ENCODE data around the gene HSPA12B.

Gene HSPA12B

GRCh38 chr20:3748073-3748472, 15.6 kb downstream of the HSPA12B start:
- DNase-seq (ENCODE audit: low spot score), result no peak
- ChIA-PET POLR2A (ENCODE audit: low non-redundant PET) (interaction anchor here (0.7 kb wide), 1 partner anchor 19 kb away, joined by 3 read pairs; the partner anchor contains the start of gene ADISSP), CTCF (interaction anchor here (0.7 to 2.0 kb wide), 3 partner anchors 38 to 71 kb away, joined by 4 to 11 read pairs (median 5); no protein-coding TSS in a partner anchor)
- no peak overlapping the region for H3K27ac ChIP-seq
- TF ChIP-seq CTCF (conservative IDR thresholded peaks at IDR 0.05; ENCODE audit: low read depth), result no peak

GRCh38 chr20:3749087-3749688, 16.7 kb downstream of the HSPA12B start:
- CTCF ChIA-PET, result interaction anchor here (0.6 to 2.0 kb wide), 7 partner anchors 10 to 72 kb away, joined by 3 to 11 read pairs (median 4); partner anchors contain the start of genes ADISSP and AP5S1
- no peak overlapping the region for H3K27ac ChIP-seq
- TF ChIP-seq CTCF (conservative IDR thresholded peaks at IDR 0.05; ENCODE audit: low read depth), result no peak
- POLR2A ChIA-PET (ENCODE audit: low non-redundant PET), result no interaction called here
- DNase-seq (ENCODE audit: low spot score), result no peak

- ChIA-PET CTCF (interaction anchor here (0.6 to 2.0 kb wide), 8 partner anchors 9 to 272 kb away, joined by 3 to 11 read pairs (median 4); partner anchors contain the start of genes ADISSP and AP5S1), POLR2A (ENCODE audit: low non-redundant PET) (no interaction called here)
- peak; percentile 61 for DNase-seq (ENCODE audit: low spot score)
- TF ChIP-seq CTCF (conservative IDR thresholded peaks at IDR 0.05; ENCODE audit: low read depth), result peak; percentile 81
- H3K27ac ChIP-seq, result no peak overlapping the region
Observed at GRCh38 chr20:3749689-3750531, 17.4 kb downstream of the HSPA12B start.

- no peak for DNase-seq (ENCODE audit: low spot score)
- no peak for TF ChIP-seq CTCF (conservative IDR thresholded peaks at IDR 0.05; ENCODE audit: low read depth)
- no peak overlapping the region for H3K27ac ChIP-seq
- CTCF ChIA-PET, result interaction anchor here (0.7 to 1.2 kb wide), 5 partner anchors 9 to 103 kb away, joined by 3 to 6 read pairs (median 5); partner anchors contain the start of gene ADISSP
- POLR2A ChIA-PET (ENCODE audit: low non-redundant PET), result no interaction called here
Observed at GRCh38 chr20:3751305-3751674, 18.8 kb downstream of the HSPA12B start.

- DNase-seq (ENCODE audit: low spot score), result peak; percentile 58
- CTCF ChIA-PET, result interaction anchor here (0.7 to 1.5 kb wide), 6 partner anchors 9 to 103 kb away, joined by 3 to 6 read pairs (median 4); partner anchors contain the start of gene ADISSP
- POLR2A ChIA-PET (ENCODE audit: low non-redundant PET), result no interaction called here
- TF ChIP-seq CTCF (conservative IDR thresholded peaks at IDR 0.05; ENCODE audit: low read depth), result no peak
- H3K27ac ChIP-seq, result peak overlapping the region; percentile 23
Observed at GRCh38 chr20:3751675-3752385, 19.3 kb downstream of the HSPA12B start.

- no peak for DNase-seq (ENCODE audit: low spot score)
- POLR2A ChIA-PET (ENCODE audit: low non-redundant PET), result no interaction called here
- TF ChIP-seq CTCF (conservative IDR thresholded peaks at IDR 0.05; ENCODE audit: low read depth), result no peak
- CTCF ChIA-PET, result interaction anchor here (0.7 to 1.5 kb wide), 8 partner anchors 10 to 79 kb away, joined by 3 to 7 read pairs (median 4); partner anchors contain the start of gene ADISSP
- peak overlapping the region; percentile 23 for H3K27ac ChIP-seq
Observed at GRCh38 chr20:3752386-3752759, 19.9 kb downstream of the HSPA12B start.

Data from RWPE1 (cell line).